ENCODE data around the gene ATP6V0A1.

The ATP6V0A1 gene

GRCh38 chr17:42428141-42428944, 30.3 kb upstream of the ATP6V0A1 start:
- TF ChIP-seq CSDC2 (CRISPR knock-in tag; IDR thresholded peaks at IDR 0.05) (0 out of 2 replicates have a peak, but pooled peaks have one; percentile 59), ZFP3 (CRISPR knock-in tag; IDR thresholded peaks at IDR 0.05) (peak; percentile 67; the same call in 1 of the 2 replicates), ISL1 (CRISPR knock-in tag; IDR thresholded peaks at IDR 0.05) (peak; percentile 79), GLIS3 (CRISPR knock-in tag; IDR thresholded peaks at IDR 0.05) (no peak)
- peak; percentile 95 for ATAC-seq

GRCh38 chr17:42429726-42430447, 28.8 kb upstream of the ATP6V0A1 start:
- ATAC-seq = no peak
- no peak for TF ChIP-seq ZFP30 (CRISPR knock-in tag; IDR thresholded peaks at IDR 0.05)

- no peak for ATAC-seq
- TF ChIP-seq PPARA (CRISPR knock-in tag; IDR thresholded peaks at IDR 0.05; ENCODE audit: borderline replicate concordance) (no peak), ESRRG (CRISPR knock-in tag; IDR thresholded peaks at IDR 0.05) (no peak), ZNF70 (CRISPR knock-in tag; IDR thresholded peaks at IDR 0.05) (no peak), ZNF565 (CRISPR knock-in tag; conservative IDR thresholded peaks at IDR 0.05; ENCODE audit: low read depth) (no peak), GLIS3 (CRISPR knock-in tag; IDR thresholded peaks at IDR 0.05) (no peak), ARNTL (CRISPR knock-in tag; IDR thresholded peaks at IDR 0.05; ENCODE audit: borderline replicate concordance, low read depth) (no peak), TCF4 (CRISPR knock-in tag; IDR thresholded peaks at IDR 0.05; ENCODE audit: borderline replicate concordance) (no peak), OSR1 (CRISPR knock-in tag; IDR thresholded peaks at IDR 0.05) (no peak), ZC3H10 (CRISPR knock-in tag; IDR thresholded peaks at IDR 0.05) (no peak), ISL1 (CRISPR knock-in tag; IDR thresholded peaks at IDR 0.05) (no peak), RARB (CRISPR knock-in tag; IDR thresholded peaks at IDR 0.05) (no peak), ZFP3 (CRISPR knock-in tag; IDR thresholded peaks at IDR 0.05) (no peak), ZNF8 (CRISPR knock-in tag; IDR thresholded peaks at IDR 0.05) (no peak), CREB5 (CRISPR knock-in tag; IDR thresholded peaks at IDR 0.05; ENCODE audit: low read depth) (no peak), CSDC2 (CRISPR knock-in tag; IDR thresholded peaks at IDR 0.05) (no peak), ZFP30 (CRISPR knock-in tag; IDR thresholded peaks at IDR 0.05) (no peak), SNAI2 (CRISPR knock-in tag; IDR thresholded peaks at IDR 0.05) (no peak)
- TF ChIP-seq, protein P1, sequence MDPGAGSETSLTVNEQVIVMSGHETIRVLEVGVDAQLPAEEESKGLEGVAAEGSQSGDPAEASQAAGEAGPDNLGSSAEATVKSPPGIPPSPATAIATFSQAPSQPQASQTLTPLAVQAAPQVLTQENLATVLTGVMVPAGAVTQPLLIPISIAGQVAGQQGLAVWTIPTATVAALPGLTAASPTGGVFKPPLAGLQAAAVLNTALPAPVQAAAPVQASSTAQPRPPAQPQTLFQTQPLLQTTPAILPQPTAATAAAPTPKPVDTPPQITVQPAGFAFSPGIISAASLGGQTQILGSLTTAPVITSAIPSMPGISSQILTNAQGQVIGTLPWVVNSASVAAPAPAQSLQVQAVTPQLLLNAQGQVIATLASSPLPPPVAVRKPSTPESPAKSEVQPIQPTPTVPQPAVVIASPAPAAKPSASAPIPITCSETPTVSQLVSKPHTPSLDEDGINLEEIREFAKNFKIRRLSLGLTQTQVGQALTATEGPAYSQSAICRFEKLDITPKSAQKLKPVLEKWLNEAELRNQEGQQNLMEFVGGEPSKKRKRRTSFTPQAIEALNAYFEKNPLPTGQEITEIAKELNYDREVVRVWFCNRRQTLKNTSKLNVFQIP (CRISPR knock-in tag; IDR thresholded peaks at IDR 0.05; ENCODE audit: borderline replicate concordance, low read depth) = no peak
- TF ChIP-seq, protein P2, sequence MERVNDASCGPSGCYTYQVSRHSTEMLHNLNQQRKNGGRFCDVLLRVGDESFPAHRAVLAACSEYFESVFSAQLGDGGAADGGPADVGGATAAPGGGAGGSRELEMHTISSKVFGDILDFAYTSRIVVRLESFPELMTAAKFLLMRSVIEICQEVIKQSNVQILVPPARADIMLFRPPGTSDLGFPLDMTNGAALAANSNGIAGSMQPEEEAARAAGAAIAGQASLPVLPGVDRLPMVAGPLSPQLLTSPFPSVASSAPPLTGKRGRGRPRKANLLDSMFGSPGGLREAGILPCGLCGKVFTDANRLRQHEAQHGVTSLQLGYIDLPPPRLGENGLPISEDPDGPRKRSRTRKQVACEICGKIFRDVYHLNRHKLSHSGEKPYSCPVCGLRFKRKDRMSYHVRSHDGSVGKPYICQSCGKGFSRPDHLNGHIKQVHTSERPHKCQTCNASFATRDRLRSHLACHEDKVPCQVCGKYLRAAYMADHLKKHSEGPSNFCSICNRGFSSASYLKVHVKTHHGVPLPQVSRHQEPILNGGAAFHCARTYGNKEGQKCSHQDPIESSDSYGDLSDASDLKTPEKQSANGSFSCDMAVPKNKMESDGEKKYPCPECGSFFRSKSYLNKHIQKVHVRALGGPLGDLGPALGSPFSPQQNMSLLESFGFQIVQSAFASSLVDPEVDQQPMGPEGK (CRISPR knock-in tag; IDR thresholded peaks at IDR 0.05; ENCODE audit: borderline replicate concordance) = no peak
- TF ChIP-seq, protein P3, sequence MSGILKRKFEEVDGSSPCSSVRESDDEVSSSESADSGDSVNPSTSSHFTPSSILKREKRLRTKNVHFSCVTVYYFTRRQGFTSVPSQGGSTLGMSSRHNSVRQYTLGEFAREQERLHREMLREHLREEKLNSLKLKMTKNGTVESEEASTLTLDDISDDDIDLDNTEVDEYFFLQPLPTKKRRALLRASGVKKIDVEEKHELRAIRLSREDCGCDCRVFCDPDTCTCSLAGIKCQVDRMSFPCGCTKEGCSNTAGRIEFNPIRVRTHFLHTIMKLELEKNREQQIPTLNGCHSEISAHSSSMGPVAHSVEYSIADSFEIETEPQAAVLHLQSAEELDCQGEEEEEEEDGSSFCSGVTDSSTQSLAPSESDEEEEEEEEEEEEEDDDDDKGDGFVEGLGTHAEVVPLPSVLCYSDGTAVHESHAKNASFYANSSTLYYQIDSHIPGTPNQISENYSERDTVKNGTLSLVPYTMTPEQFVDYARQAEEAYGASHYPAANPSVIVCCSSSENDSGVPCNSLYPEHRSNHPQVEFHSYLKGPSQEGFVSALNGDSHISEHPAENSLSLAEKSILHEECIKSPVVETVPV (CRISPR knock-in tag; IDR thresholded peaks at IDR 0.05) = no peak
These were observed 26.9 kb upstream of the ATP6V0A1 start for GRCh38 chr17:42431758-42432161.

DNA sequence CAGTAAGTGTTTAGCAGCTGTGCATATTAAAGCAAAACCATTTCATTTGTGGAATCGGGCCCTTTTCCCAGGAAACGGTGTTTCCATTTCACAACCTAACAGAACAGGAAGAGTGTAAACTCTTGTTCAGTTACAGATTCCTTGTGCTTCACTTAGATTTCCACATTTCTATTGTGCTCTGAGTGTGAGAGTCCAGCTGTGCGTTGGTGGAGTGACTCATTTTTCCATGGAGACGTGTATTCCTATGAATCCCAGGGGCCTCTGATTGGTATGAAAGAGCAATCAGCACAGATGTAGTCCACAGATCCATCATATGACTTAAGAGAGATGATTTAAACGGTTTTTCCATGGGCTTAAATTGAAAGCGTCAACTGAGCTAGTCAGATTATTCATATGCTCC, 22.3 kb upstream of the ATP6V0A1 start:
- no peak for TF ChIP-seq OSR1 (CRISPR knock-in tag; IDR thresholded peaks at IDR 0.05)
- no peak for TF ChIP-seq BACH2 (CRISPR knock-in tag; IDR thresholded peaks at IDR 0.05; ENCODE audit: borderline replicate concordance)
- TF ChIP-seq GLIS3 (CRISPR knock-in tag; IDR thresholded peaks at IDR 0.05) = no peak
- TF ChIP-seq, protein P4, sequence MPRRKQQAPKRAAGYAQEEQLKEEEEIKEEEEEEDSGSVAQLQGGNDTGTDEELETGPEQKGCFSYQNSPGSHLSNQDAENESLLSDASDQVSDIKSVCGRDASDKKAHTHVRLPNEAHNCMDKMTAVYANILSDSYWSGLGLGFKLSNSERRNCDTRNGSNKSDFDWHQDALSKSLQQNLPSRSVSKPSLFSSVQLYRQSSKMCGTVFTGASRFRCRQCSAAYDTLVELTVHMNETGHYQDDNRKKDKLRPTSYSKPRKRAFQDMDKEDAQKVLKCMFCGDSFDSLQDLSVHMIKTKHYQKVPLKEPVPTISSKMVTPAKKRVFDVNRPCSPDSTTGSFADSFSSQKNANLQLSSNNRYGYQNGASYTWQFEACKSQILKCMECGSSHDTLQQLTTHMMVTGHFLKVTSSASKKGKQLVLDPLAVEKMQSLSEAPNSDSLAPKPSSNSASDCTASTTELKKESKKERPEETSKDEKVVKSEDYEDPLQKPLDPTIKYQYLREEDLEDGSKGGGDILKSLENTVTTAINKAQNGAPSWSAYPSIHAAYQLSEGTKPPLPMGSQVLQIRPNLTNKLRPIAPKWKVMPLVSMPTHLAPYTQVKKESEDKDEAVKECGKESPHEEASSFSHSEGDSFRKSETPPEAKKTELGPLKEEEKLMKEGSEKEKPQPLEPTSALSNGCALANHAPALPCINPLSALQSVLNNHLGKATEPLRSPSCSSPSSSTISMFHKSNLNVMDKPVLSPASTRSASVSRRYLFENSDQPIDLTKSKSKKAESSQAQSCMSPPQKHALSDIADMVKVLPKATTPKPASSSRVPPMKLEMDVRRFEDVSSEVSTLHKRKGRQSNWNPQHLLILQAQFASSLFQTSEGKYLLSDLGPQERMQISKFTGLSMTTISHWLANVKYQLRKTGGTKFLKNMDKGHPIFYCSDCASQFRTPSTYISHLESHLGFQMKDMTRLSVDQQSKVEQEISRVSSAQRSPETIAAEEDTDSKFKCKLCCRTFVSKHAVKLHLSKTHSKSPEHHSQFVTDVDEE (CRISPR knock-in tag; IDR thresholded peaks at IDR 0.05) = no peak
- ATAC-seq = peak; percentile 66

Measured in SK-N-SH treated with all-trans-retinoic acid at 6 μM for 48 hours (cell line).